Measurements from ENCODE around the gene NCAN. TPM values are rescaled to one million over a fixed set of nuclear protein-coding genes. Genes with fewer than 3 reads are reported as not detected.

NCAN gene
- total RNA-seq, 1 experiment from 2014 or later: 3.0 TPM

DNA sequence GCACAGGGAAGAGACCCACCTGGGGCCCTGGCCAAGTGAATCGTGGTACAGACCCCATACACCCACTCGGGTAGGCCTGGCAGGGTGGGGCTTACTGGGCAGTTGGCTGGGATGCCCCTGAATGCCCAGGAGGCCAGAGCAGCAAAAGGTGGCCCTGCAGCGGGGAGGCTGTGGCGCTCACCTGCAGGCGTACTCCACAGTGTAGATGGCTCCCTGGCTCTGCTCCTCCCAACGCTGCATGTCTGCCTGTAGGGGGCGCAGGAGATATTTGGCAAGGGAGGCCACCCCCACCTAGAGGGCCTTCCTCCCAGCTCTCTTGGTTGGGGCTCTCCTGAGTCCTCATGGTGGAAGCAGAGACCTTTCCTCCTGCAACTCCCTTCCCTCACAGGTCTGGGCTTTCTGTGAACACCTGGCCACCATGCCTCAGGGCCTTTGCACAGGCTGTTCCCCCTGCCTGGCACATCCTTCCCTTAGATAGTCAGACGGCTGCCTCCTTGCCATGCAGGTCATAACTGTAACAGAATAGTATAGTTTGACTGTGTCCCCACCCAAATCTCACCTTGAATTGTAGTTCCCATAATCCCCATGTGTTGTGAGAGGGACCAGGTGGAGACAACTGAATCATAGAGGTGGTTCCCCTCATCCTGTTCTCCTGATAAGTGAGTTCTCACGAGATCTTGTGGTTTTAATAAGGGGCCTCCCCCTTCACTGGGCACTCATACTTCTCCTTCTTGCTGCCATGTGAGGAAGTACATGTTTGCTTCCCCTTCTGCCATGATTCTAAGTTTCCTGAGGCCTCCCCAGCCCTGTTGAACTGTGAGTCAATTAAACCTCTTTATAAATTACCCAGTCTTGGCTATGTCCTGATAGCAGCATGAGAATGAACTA, 25.7 kb upstream of the NCAN start (continued):
- TF ChIP-seq, protein P1, sequence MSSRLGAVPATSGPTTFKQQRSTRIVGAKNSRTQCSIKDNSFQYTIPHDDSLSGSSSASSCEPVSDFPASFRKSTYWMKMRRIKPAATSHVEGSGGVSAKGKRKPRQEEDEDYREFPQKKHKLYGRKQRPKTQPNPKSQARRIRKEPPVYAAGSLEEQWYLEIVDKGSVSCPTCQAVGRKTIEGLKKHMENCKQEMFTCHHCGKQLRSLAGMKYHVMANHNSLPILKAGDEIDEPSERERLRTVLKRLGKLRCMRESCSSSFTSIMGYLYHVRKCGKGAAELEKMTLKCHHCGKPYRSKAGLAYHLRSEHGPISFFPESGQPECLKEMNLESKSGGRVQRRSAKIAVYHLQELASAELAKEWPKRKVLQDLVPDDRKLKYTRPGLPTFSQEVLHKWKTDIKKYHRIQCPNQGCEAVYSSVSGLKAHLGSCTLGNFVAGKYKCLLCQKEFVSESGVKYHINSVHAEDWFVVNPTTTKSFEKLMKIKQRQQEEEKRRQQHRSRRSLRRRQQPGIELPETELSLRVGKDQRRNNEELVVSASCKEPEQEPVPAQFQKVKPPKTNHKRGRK (CRISPR knock-in tag; IDR thresholded peaks at IDR 0.05; ENCODE audit: borderline replicate concordance): no peak
- TF ChIP-seq, protein P2, sequence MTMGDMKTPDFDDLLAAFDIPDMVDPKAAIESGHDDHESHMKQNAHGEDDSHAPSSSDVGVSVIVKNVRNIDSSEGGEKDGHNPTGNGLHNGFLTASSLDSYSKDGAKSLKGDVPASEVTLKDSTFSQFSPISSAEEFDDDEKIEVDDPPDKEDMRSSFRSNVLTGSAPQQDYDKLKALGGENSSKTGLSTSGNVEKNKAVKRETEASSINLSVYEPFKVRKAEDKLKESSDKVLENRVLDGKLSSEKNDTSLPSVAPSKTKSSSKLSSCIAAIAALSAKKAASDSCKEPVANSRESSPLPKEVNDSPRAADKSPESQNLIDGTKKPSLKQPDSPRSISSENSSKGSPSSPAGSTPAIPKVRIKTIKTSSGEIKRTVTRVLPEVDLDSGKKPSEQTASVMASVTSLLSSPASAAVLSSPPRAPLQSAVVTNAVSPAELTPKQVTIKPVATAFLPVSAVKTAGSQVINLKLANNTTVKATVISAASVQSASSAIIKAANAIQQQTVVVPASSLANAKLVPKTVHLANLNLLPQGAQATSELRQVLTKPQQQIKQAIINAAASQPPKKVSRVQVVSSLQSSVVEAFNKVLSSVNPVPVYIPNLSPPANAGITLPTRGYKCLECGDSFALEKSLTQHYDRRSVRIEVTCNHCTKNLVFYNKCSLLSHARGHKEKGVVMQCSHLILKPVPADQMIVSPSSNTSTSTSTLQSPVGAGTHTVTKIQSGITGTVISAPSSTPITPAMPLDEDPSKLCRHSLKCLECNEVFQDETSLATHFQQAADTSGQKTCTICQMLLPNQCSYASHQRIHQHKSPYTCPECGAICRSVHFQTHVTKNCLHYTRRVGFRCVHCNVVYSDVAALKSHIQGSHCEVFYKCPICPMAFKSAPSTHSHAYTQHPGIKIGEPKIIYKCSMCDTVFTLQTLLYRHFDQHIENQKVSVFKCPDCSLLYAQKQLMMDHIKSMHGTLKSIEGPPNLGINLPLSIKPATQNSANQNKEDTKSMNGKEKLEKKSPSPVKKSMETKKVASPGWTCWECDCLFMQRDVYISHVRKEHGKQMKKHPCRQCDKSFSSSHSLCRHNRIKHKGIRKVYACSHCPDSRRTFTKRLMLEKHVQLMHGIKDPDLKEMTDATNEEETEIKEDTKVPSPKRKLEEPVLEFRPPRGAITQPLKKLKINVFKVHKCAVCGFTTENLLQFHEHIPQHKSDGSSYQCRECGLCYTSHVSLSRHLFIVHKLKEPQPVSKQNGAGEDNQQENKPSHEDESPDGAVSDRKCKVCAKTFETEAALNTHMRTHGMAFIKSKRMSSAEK (CRISPR knock-in tag; IDR thresholded peaks at IDR 0.05; ENCODE audit: borderline replicate concordance): no peak
- TF ChIP-seq, protein P3, sequence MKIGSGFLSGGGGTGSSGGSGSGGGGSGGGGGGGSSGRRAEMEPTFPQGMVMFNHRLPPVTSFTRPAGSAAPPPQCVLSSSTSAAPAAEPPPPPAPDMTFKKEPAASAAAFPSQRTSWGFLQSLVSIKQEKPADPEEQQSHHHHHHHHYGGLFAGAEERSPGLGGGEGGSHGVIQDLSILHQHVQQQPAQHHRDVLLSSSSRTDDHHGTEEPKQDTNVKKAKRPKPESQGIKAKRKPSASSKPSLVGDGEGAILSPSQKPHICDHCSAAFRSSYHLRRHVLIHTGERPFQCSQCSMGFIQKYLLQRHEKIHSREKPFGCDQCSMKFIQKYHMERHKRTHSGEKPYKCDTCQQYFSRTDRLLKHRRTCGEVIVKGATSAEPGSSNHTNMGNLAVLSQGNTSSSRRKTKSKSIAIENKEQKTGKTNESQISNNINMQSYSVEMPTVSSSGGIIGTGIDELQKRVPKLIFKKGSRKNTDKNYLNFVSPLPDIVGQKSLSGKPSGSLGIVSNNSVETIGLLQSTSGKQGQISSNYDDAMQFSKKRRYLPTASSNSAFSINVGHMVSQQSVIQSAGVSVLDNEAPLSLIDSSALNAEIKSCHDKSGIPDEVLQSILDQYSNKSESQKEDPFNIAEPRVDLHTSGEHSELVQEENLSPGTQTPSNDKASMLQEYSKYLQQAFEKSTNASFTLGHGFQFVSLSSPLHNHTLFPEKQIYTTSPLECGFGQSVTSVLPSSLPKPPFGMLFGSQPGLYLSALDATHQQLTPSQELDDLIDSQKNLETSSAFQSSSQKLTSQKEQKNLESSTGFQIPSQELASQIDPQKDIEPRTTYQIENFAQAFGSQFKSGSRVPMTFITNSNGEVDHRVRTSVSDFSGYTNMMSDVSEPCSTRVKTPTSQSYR (CRISPR knock-in tag; IDR thresholded peaks at IDR 0.05): no peak
- TF ChIP-seq, protein P4, sequence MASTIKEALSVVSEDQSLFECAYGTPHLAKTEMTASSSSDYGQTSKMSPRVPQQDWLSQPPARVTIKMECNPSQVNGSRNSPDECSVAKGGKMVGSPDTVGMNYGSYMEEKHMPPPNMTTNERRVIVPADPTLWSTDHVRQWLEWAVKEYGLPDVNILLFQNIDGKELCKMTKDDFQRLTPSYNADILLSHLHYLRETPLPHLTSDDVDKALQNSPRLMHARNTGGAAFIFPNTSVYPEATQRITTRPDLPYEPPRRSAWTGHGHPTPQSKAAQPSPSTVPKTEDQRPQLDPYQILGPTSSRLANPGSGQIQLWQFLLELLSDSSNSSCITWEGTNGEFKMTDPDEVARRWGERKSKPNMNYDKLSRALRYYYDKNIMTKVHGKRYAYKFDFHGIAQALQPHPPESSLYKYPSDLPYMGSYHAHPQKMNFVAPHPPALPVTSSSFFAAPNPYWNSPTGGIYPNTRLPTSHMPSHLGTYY (CRISPR knock-in tag; IDR thresholded peaks at IDR 0.05): peak; percentile 20; the same call in 1 of the 2 replicates
- TF ChIP-seq TEAD1 (CRISPR knock-in tag; IDR thresholded peaks at IDR 0.05): peak; percentile 95; the same call in 1 of the 2 replicates
- TF ChIP-seq, protein P5, sequence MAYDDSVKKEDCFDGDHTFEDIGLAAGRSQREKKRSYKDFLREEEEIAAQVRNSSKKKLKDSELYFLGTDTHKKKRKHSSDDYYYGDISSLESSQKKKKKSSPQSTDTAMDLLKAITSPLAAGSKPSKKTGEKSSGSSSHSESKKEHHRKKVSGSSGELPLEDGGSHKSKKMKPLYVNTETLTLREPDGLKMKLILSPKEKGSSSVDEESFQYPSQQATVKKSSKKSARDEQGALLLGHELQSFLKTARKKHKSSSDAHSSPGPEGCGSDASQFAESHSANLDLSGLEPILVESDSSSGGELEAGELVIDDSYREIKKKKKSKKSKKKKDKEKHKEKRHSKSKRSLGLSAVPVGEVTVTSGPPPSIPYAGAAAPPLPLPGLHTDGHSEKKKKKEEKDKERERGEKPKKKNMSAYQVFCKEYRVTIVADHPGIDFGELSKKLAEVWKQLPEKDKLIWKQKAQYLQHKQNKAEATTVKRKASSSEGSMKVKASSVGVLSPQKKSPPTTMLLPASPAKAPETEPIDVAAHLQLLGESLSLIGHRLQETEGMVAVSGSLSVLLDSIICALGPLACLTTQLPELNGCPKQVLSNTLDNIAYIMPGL (CRISPR knock-in tag; IDR thresholded peaks at IDR 0.05): peak; percentile 30; the same call in 1 of the 2 replicates
- no peak for TF ChIP-seq NFATC4 (CRISPR knock-in tag; IDR thresholded peaks at IDR 0.05)
- 0 out of 2 replicates have a peak, but pooled peaks have one; percentile 48 for TF ChIP-seq NR3C1 (CRISPR knock-in tag; conservative IDR thresholded peaks at IDR 0.05; ENCODE audit: low read depth)
- no peak for TF ChIP-seq IRF2 (CRISPR knock-in tag; IDR thresholded peaks at IDR 0.05; ENCODE audit: borderline replicate concordance, low read depth)

DNA sequence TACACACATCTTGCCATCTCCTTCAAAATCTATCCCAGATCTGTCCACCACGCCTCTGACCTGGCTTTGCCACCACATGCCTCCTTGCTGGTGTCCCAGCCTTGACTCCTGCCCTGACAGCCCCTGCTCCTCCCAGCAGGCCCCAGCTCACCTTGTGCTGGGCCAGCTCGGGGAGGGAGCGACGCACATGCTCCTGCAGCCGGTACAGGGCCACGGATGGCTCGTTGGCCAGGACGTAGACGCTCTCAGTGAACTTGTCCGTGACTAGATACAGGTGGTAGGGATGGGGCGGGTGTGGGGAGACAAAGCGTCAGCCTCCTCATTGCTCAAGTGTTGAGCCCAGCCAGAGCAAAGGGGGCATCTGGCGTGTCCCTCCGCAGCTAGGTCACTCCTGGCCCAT, 25.0 kb upstream of the NCAN start:
- Mint-ChIP-seq H3K27me3 (ENCODE audit: low read depth) (no peaks in the 10 kb centered on the region), H3K9me3 (no peaks in the 10 kb centered on the region), H3K4me3 (no peak overlapping the region), H3K4me1 (peaks cover 15% of the 10 kb centered on the region), H3K27ac (0 out of 2 replicates have a peak overlapping the region, but pooled peaks have one; percentile 36), H3K36me3 (peaks cover 4% of the 10 kb centered on the region)
- CTCF ChIA-PET: interaction anchor here (0.5 to 1.8 kb wide), 2 partner anchors 38 to 144 kb away, joined by 3 to 21 read pairs; no protein-coding TSS in a partner anchor
- no peak for ATAC-seq
- DNase-seq (ENCODE audit: low spot score): no peak
- POLR2A ChIA-PET: no interaction called here
- TF ChIP-seq, protein P6, sequence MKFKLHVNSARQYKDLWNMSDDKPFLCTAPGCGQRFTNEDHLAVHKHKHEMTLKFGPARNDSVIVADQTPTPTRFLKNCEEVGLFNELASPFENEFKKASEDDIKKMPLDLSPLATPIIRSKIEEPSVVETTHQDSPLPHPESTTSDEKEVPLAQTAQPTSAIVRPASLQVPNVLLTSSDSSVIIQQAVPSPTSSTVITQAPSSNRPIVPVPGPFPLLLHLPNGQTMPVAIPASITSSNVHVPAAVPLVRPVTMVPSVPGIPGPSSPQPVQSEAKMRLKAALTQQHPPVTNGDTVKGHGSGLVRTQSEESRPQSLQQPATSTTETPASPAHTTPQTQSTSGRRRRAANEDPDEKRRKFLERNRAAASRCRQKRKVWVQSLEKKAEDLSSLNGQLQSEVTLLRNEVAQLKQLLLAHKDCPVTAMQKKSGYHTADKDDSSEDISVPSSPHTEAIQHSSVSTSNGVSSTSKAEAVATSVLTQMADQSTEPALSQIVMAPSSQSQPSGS (CRISPR knock-in tag; IDR thresholded peaks at IDR 0.05; ENCODE audit: borderline replicate concordance, low read depth): no peak
- TF ChIP-seq TEAD1 (CRISPR knock-in tag; IDR thresholded peaks at IDR 0.05) (no peak), NFE2L1 (CRISPR knock-in tag; IDR thresholded peaks at IDR 0.05) (no peak), ZNF416 (CRISPR knock-in tag; IDR thresholded peaks at IDR 0.05) (no peak)
- TF ChIP-seq, protein P5 (CRISPR knock-in tag; IDR thresholded peaks at IDR 0.05): no peak
- TF ChIP-seq, protein P7, sequence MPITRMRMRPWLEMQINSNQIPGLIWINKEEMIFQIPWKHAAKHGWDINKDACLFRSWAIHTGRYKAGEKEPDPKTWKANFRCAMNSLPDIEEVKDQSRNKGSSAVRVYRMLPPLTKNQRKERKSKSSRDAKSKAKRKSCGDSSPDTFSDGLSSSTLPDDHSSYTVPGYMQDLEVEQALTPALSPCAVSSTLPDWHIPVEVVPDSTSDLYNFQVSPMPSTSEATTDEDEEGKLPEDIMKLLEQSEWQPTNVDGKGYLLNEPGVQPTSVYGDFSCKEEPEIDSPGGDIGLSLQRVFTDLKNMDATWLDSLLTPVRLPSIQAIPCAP (CRISPR knock-in tag; IDR thresholded peaks at IDR 0.05): no peak
- TF ChIP-seq, protein P8, sequence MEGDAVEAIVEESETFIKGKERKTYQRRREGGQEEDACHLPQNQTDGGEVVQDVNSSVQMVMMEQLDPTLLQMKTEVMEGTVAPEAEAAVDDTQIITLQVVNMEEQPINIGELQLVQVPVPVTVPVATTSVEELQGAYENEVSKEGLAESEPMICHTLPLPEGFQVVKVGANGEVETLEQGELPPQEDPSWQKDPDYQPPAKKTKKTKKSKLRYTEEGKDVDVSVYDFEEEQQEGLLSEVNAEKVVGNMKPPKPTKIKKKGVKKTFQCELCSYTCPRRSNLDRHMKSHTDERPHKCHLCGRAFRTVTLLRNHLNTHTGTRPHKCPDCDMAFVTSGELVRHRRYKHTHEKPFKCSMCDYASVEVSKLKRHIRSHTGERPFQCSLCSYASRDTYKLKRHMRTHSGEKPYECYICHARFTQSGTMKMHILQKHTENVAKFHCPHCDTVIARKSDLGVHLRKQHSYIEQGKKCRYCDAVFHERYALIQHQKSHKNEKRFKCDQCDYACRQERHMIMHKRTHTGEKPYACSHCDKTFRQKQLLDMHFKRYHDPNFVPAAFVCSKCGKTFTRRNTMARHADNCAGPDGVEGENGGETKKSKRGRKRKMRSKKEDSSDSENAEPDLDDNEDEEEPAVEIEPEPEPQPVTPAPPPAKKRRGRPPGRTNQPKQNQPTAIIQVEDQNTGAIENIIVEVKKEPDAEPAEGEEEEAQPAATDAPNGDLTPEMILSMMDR (IDR thresholded peaks at IDR 0.05): no peak
